GM10248 (cell line): ENCODE measurements around the gene LHFPL4.
"Not testable (repeated sequence)": the region's sequence is repeated elsewhere in the genome, so short reads cannot be mapped to it uniquely, and the experiment has no call there.

Source experiments
- CTCF ChIA-PET: fragments of 300-600 bp; sonication (Branson Sonifier 250); formaldehyde crosslinking; extraction: SDS; loops from one replicate; lab custom pipeline; 2021; ENCODE audit warnings: antibody characterized with exemption; lab: Yijun Ruan, JAX
- POLR2A ChIA-PET: fragments of 350-650 bp; sonication (Branson Sonifier 250); formaldehyde crosslinking; extraction: SDS; loops from one replicate; lab custom pipeline; 2020; ENCODE audit warnings: antibody characterized with exemption; lab: Yijun Ruan, JAX
- DNase-seq: peaks from one replicate; pipeline ENCODE4 v3.0.0; 2012; ENCODE audit errors: extremely low spot score
- CTCF ChIP-seq: IDR thresholded peaks from 2 replicates; pipeline ENCODE4 v1.5.1; 2012; ENCODE audit warnings: mild to moderate bottlenecking, low read depth; ENCODE audit errors: extremely low read depth, missing control alignments, control extremely low read depth

LHFPL4 gene

GRCh38 chr3:9553021-9553947 is at the start of gene LHFPL4:
LHFPL4 (minus strand) TSS chr3:9553822; CDS start chr3:9552679, 1,143 bp downstream.
- TF ChIP-seq CTCF, result no peak
- CTCF ChIA-PET, result no interaction called here
- DNase-seq, result no peak
- POLR2A ChIA-PET, result no interaction called here

GRCh38 chr3:9602620-9603019 is 49.0 kb upstream of the LHFPL4 start:
- POLR2A ChIA-PET, result no interaction called here
- DNase-seq, result no peak
- no peak for TF ChIP-seq CTCF
- CTCF ChIA-PET, result no interaction called here

GRCh38 chr3:9601006-9601581 is 47.5 kb upstream of the LHFPL4 start:
- POLR2A ChIA-PET, DNase-seq, CTCF ChIA-PET: not testable (repeated sequence)

GRCh38 chr3:9600597-9600996 is 47.0 kb upstream of the LHFPL4 start:
- POLR2A ChIA-PET, result no interaction called here
- no peak for DNase-seq
- CTCF ChIA-PET, result no interaction called here
- no peak for TF ChIP-seq CTCF

- ChIA-PET POLR2A (no interaction called here), CTCF (no interaction called here)
- TF ChIP-seq CTCF, result no peak
- no peak for DNase-seq
These were observed 45.3 kb upstream of the LHFPL4 start for GRCh38 chr3:9598783-9599387.

GRCh38 chr3:9595877-9596276 is 42.3 kb upstream of the LHFPL4 start:
- ChIA-PET POLR2A (no interaction called here), CTCF (no interaction called here)
- no peak for DNase-seq
- TF ChIP-seq CTCF, result no peak

- CTCF ChIA-PET, DNase-seq, POLR2A ChIA-PET: not testable (repeated sequence)
These were observed 38.2 kb upstream of the LHFPL4 start for GRCh38 chr3:9591781-9592180.
